Measurements from ENCODE around the gene URAD.

Gene URAD

DNA sequence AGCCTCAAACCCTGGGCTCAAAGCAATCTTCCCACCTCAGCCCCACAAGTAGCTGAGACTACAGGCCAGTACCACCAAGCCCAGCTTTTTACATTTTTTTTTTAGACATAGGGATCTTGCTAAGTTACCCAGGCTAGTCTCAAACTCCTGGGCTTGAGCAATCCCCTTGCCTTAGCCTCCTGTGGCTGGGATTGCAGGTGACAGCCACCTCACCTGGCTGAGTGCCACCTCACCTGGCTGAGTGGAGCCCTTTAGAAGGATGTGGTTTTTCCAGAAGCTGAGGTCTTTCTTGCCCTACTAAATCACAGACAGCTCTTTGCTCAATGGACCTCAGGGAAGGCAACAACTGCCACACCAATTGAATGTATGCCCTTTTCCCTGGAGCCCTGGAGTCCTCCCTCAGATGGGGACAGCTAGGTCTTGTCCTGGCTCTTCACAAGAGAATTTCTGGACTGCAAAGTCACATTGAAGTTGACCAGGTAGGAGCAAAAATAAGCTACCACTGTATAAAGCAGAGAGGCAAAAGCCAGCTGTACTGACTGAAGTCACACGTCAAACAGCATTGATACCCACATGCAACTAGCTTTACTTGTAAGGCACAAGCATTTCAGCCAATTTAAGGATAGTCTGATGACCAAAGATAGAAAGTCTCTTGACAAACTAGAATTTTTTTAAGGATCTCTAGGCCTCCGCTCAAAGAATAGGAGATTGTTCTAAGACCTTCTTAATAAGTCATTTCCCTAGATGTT is 54.7 kb downstream of the URAD start:
- Histone ChIP-seq H2AFZ (ENCODE audit: low read length) (no peak overlapping the region), H3K23ac (ENCODE audit: low read depth, low read length, poor library complexity) (no peak overlapping the region), H3K14ac (ENCODE audit: low read length) (no peak overlapping the region), H3K9ac (ENCODE audit: low read depth, low read length, poor library complexity) (no peak overlapping the region), H3K27ac (replicated peaks; ENCODE audit: low read length) (no peak overlapping the region), H3K27me3 (ENCODE audit: control insufficient read depth in 3 of 3, insufficient read depth in 3 of 3, low read depth in 1 of 3, low read length in 3 of 3) (peaks cover 12 to 35% (median 30%) of the 10 kb centered on the region in 3 experiments), H2BK12ac (ENCODE audit: low read length) (no peak overlapping the region), H3K4me1 (ENCODE audit: control insufficient read depth in 2 of 2, insufficient read depth in 1 of 2, low read depth in 1 of 2, low read length in 2 of 2) (no peaks in the 10 kb centered on the region), H4K8ac (ENCODE audit: low read depth, low read length) (no peak overlapping the region), H3K4me2 (ENCODE audit: insufficient read depth, low read length, poor library complexity, severe bottlenecking) (no peak overlapping the region), H3K4me3 (ENCODE audit: low read length in 2 of 2) (no peak overlapping the region), H4K91ac (ENCODE audit: low read depth, low read length, poor library complexity) (no peak overlapping the region), H3K36me3 (replicated peaks in 1 of 2; ENCODE audit: control insufficient read depth in 2 of 2, insufficient read depth in 2 of 2, low read length in 2 of 2) (no peaks in the 10 kb centered on the region), H2AK5ac (ENCODE audit: low read depth, low read length) (no peak overlapping the region), H2BK15ac (ENCODE audit: low read length) (no peak overlapping the region), H3K9me3 (replicated peaks in 1 of 2; ENCODE audit: control insufficient read depth in 2 of 2, insufficient read depth in 1 of 2, low read depth in 1 of 2, low read length in 2 of 2) (no peaks in the 10 kb centered on the region), H2BK120ac (ENCODE audit: low read depth, low read length) (no peak overlapping the region), H3K79me1 (ENCODE audit: low read depth, low read length) (no peaks in the 10 kb centered on the region), H3K4ac (ENCODE audit: low read length) (no peak overlapping the region), H3K18ac (ENCODE audit: low read length) (no peak overlapping the region), H2BK5ac (ENCODE audit: low read length) (no peak overlapping the region)
- DNase-seq (ENCODE audit: low spot score), result no peak
- no CpG with 5 or more reads among the region's 2 CpGs for WGBS, 2 donors (ENCODE audit: extremely low coverage in 2 of 2, insufficient read length in 2 of 2, insufficient replicate concordance in 1 of 2)

DNA sequence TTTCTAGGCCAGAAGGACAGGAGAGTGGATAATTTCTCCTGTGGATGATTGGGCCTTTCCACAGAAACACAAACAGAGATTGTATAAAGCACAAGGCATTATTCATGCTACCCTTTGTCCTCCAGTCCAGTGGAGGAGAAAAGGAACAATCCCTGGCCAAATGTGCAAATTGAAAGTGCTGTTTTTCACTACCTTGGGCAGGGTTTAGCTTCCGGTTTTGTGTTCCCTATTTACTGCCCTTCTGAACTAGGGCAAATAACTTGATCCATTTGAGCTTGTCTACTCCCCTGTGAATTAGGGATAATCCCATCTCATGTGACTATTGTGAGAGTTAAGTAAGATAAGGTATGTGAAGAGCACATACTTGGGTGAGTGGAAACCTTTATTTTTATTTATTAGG is 55.4 kb downstream of the URAD start:
- Histone ChIP-seq H2BK15ac (ENCODE audit: low read length) (no peak overlapping the region), H3K27ac (replicated peaks; ENCODE audit: low read length) (no peak overlapping the region), H3K4ac (ENCODE audit: low read length) (no peak overlapping the region), H2BK120ac (ENCODE audit: low read depth, low read length) (no peak overlapping the region), H3K79me1 (ENCODE audit: low read depth, low read length) (no peaks in the 10 kb centered on the region), H3K4me2 (ENCODE audit: insufficient read depth, low read length, poor library complexity, severe bottlenecking) (no peak overlapping the region), H2AK5ac (ENCODE audit: low read depth, low read length) (no peak overlapping the region), H3K9ac (ENCODE audit: low read depth, low read length, poor library complexity) (no peak overlapping the region), H3K14ac (ENCODE audit: low read length) (no peak overlapping the region), H3K36me3 (replicated peaks in 1 of 2; ENCODE audit: control insufficient read depth in 2 of 2, insufficient read depth in 2 of 2, low read length in 2 of 2) (no peaks in the 10 kb centered on the region), H3K4me3 (ENCODE audit: low read length in 2 of 2) (no peak overlapping the region), H4K91ac (ENCODE audit: low read depth, low read length, poor library complexity) (no peak overlapping the region), H4K8ac (ENCODE audit: low read depth, low read length) (no peak overlapping the region), H3K23ac (ENCODE audit: low read depth, low read length, poor library complexity) (no peak overlapping the region), H2BK5ac (ENCODE audit: low read length) (no peak overlapping the region), H2BK12ac (ENCODE audit: low read length) (no peak overlapping the region), H3K4me1 (ENCODE audit: control insufficient read depth in 2 of 2, insufficient read depth in 1 of 2, low read depth in 1 of 2, low read length in 2 of 2) (no peaks in the 10 kb centered on the region), H3K9me3 (replicated peaks in 1 of 2; ENCODE audit: control insufficient read depth in 2 of 2, insufficient read depth in 1 of 2, low read depth in 1 of 2, low read length in 2 of 2) (no peaks in the 10 kb centered on the region), H3K27me3 (ENCODE audit: control insufficient read depth in 3 of 3, insufficient read depth in 3 of 3, low read depth in 1 of 3, low read length in 3 of 3) (peaks cover 18 to 41% (median 36%) of the 10 kb centered on the region in 3 experiments), H2AFZ (ENCODE audit: low read length) (no peak overlapping the region), H3K18ac (ENCODE audit: low read length) (no peak overlapping the region)
- no CpG with 5 or more reads among the region's 1 CpG for WGBS, 2 donors (ENCODE audit: extremely low coverage in 2 of 2, insufficient read length in 2 of 2, insufficient replicate concordance in 1 of 2)
- no peak for DNase-seq (ENCODE audit: low spot score)

DNA sequence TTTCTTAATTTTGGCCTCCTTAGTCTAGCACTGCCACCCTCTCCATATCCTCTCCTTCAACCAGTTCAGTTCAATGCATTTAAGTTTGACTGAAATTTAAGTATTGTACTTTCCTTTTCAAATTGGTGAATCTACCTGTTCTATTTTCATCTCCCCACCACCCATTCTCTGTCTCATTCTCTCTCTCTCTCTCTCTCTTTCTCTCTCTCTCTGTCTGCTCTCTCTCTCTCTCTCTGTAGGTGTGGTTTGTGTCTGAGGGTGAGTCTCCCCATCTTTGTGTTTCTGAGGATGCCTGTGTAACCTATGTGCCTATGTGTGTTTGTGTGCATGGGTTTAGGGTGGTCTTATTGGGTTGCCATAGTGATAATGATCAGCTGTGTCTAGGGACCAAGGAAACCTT is 58.6 kb downstream of the URAD start:
- H3K4me1 ChIP-seq (ENCODE audit: control insufficient read depth in 2 of 2, insufficient read depth in 1 of 2, low read depth in 1 of 2, low read length in 2 of 2), result no peaks in the 10 kb centered on the region
- H3K14ac ChIP-seq (ENCODE audit: low read length), result no peak overlapping the region
- no peak for DNase-seq (ENCODE audit: low spot score)
- no peaks in the 10 kb centered on the region for H3K79me1 ChIP-seq (ENCODE audit: low read depth, low read length)
- no peak overlapping the region for H3K23ac ChIP-seq (ENCODE audit: low read depth, low read length, poor library complexity)
- no peaks in the 10 kb centered on the region for H3K36me3 ChIP-seq (replicated peaks in 1 of 2; ENCODE audit: control insufficient read depth in 2 of 2, insufficient read depth in 2 of 2, low read length in 2 of 2)
- no peaks in the 10 kb centered on the region for H3K9me3 ChIP-seq (replicated peaks in 1 of 2; ENCODE audit: control insufficient read depth in 2 of 2, insufficient read depth in 1 of 2, low read depth in 1 of 2, low read length in 2 of 2)
- H3K4me2 ChIP-seq (ENCODE audit: insufficient read depth, low read length, poor library complexity, severe bottlenecking), result no peak overlapping the region
- H4K91ac ChIP-seq (ENCODE audit: low read depth, low read length, poor library complexity), result no peak overlapping the region
- peaks cover 41 to 74% (median 69%) of the 10 kb centered on the region in 3 experiments for H3K27me3 ChIP-seq (ENCODE audit: control insufficient read depth in 3 of 3, insufficient read depth in 3 of 3, low read depth in 1 of 3, low read length in 3 of 3)
- no peak overlapping the region for H3K9ac ChIP-seq (ENCODE audit: low read depth, low read length, poor library complexity)
- no peak overlapping the region for H2BK5ac ChIP-seq (ENCODE audit: low read length)
- no peak overlapping the region for H2BK12ac ChIP-seq (ENCODE audit: low read length)
- no peak overlapping the region for H2AFZ ChIP-seq (ENCODE audit: low read length)
- H2BK120ac ChIP-seq (ENCODE audit: low read depth, low read length), result no peak overlapping the region
- H2BK15ac ChIP-seq (ENCODE audit: low read length), result no peak overlapping the region
- no peak overlapping the region for H3K27ac ChIP-seq (replicated peaks; ENCODE audit: low read length)
- no peak overlapping the region for H3K18ac ChIP-seq (ENCODE audit: low read length)
- H3K4ac ChIP-seq (ENCODE audit: low read length), result no peak overlapping the region
- H4K8ac ChIP-seq (ENCODE audit: low read depth, low read length), result no peak overlapping the region
- H3K4me3 ChIP-seq (ENCODE audit: low read length in 2 of 2), result no peak overlapping the region
- H2AK5ac ChIP-seq (ENCODE audit: low read depth, low read length), result no peak overlapping the region

DNA sequence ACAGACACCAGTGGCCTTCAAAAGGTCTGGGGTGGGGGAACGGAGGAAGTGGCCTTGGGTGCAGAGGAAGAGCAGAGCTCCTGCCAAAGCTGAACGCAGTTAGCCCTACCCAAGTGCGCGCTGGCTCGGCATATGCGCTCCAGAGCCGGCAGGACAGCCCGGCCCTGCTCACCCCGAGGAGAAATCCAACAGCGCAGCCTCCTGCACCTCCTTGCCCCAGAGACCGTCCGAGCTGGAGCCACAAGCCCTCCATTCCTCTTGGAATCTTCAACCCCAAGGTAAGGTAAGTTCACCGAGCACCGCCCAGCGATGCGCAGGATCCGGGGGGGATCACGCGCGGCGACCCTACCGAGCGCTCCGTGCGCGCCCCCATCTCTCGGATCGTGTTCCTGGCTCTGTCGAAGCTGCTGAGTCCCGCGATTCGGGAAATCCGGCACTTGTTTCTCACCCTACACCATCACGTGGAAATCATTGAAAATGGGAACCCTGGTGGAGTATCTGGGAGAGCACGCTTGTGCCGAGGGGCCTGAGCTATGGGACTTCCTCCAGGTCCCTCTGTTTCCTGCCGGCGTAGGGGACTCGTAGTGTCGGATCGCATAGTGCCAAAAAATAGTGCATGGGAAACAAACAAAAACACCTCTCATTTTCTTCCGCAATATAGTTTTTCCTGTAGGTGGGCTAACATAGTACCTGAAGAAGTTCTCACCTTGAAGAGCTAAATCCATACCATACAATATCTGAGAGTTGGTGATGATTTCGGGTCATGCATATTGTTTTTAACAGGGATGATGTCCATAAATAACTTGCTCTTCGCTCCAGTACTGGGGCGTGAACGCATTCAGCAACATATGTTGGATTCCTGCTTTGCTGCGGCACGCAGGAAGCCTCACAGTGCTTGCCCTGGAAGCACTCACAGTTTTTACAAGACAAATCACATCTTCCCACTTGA is 59.4 kb downstream of the URAD start:
- Histone ChIP-seq H3K23ac (ENCODE audit: low read depth, low read length, poor library complexity) (peak overlapping the region; percentile 13), H2AK5ac (ENCODE audit: low read depth, low read length) (no peak overlapping the region), H3K9ac (ENCODE audit: low read depth, low read length, poor library complexity) (no peak overlapping the region), H3K9me3 (replicated peaks in 1 of 2; ENCODE audit: control insufficient read depth in 2 of 2, insufficient read depth in 1 of 2, low read depth in 1 of 2, low read length in 2 of 2) (no peaks in the 10 kb centered on the region), H3K18ac (ENCODE audit: low read length) (no peak overlapping the region), H2BK12ac (ENCODE audit: low read length) (no peak overlapping the region), H3K4me3 (ENCODE audit: low read length in 2 of 2) (peak overlapping the region in 1 of 2 donors; percentile 8), H3K27me3 (ENCODE audit: control insufficient read depth in 3 of 3, insufficient read depth in 3 of 3, low read depth in 1 of 3, low read length in 3 of 3) (peaks cover 49 to 81% (median 77%) of the 10 kb centered on the region in 3 experiments), H3K14ac (ENCODE audit: low read length) (peak overlapping the region; percentile 72), H4K8ac (ENCODE audit: low read depth, low read length) (no peak overlapping the region), H3K36me3 (replicated peaks in 1 of 2; ENCODE audit: control insufficient read depth in 2 of 2, insufficient read depth in 2 of 2, low read length in 2 of 2) (no peaks in the 10 kb centered on the region), H3K79me1 (ENCODE audit: low read depth, low read length) (no peaks in the 10 kb centered on the region), H3K4me2 (ENCODE audit: insufficient read depth, low read length, poor library complexity, severe bottlenecking) (no peak overlapping the region), H2AFZ (ENCODE audit: low read length) (no peak overlapping the region), H4K91ac (ENCODE audit: low read depth, low read length, poor library complexity) (no peak overlapping the region), H3K4ac (ENCODE audit: low read length) (no peak overlapping the region), H2BK5ac (ENCODE audit: low read length) (no peak overlapping the region), H2BK15ac (ENCODE audit: low read length) (no peak overlapping the region), H3K27ac (replicated peaks; ENCODE audit: low read length) (no peak overlapping the region), H3K4me1 (ENCODE audit: control insufficient read depth in 2 of 2, insufficient read depth in 1 of 2, low read depth in 1 of 2, low read length in 2 of 2) (no peaks in the 10 kb centered on the region), H2BK120ac (ENCODE audit: low read depth, low read length) (no peak overlapping the region)
- DNase-seq (ENCODE audit: low spot score), result no peak
- WGBS, 2 donors (ENCODE audit: extremely low coverage in 2 of 2, insufficient read length in 2 of 2, insufficient replicate concordance in 1 of 2), result no CpG with 5 or more reads among the region's 48 CpGs

All from neuronal stem cell (in vitro differentiated cells).